ENCODE results near the gene BRI3.
"Not testable (repeated sequence)": the region's sequence is repeated elsewhere in the genome, so short reads cannot be mapped to it uniquely, and the experiment has no call there.

The BRI3 gene

GRCh38 chr7:98303176-98303865 lies 21.8 kb downstream of the BRI3 start:
- Histone ChIP-seq H3K4me1 (ENCODE audit: insufficient read depth, low read length) (no peaks in the 10 kb centered on the region), H3K4me3 (ENCODE audit: low read depth in 1 of 2, low read length in 2 of 2) (no peak overlapping the region), H3K9ac (ENCODE audit: low read length) (no peak overlapping the region), H3K27me3 (ENCODE audit: control insufficient read depth in 1 of 2, insufficient read depth in 2 of 2, low read length in 2 of 2) (no peaks in the 10 kb centered on the region), H3K36me3 (ENCODE audit: insufficient read depth, low read length) (peaks cover 8% of the 10 kb centered on the region), H3K27ac (ENCODE audit: low read depth, low read length) (no peak overlapping the region), H3K9me3 (ENCODE audit: low read length) (no peaks in the 10 kb centered on the region)

- no peak overlapping the region for H3K27ac ChIP-seq (ENCODE audit: low read depth, low read length)
- H3K4me3 ChIP-seq (ENCODE audit: low read depth in 1 of 2, low read length in 2 of 2), result no peak overlapping the region
- no peak overlapping the region for H3K9ac ChIP-seq (ENCODE audit: low read length)
- no peaks in the 10 kb centered on the region for H3K4me1 ChIP-seq (ENCODE audit: insufficient read depth, low read length)
- no peaks in the 10 kb centered on the region for H3K9me3 ChIP-seq (ENCODE audit: low read length)
- H3K36me3 ChIP-seq (ENCODE audit: insufficient read depth, low read length), result peaks cover 8% of the 10 kb centered on the region
- no peaks in the 10 kb centered on the region for H3K27me3 ChIP-seq (ENCODE audit: control insufficient read depth in 1 of 2, insufficient read depth in 2 of 2, low read length in 2 of 2)
Observed at GRCh38 chr7:98303906-98304305, 22.4 kb downstream of the BRI3 start.

- Histone ChIP-seq H3K4me1 (ENCODE audit: insufficient read depth, low read length) (no peaks in the 10 kb centered on the region), H3K36me3 (ENCODE audit: insufficient read depth, low read length) (peaks cover 8% of the 10 kb centered on the region), H3K4me3 (ENCODE audit: low read depth in 1 of 2, low read length in 2 of 2) (no peak overlapping the region), H3K27me3 (ENCODE audit: control insufficient read depth in 1 of 2, insufficient read depth in 2 of 2, low read length in 2 of 2) (no peaks in the 10 kb centered on the region), H3K9me3 (ENCODE audit: low read length) (no peaks in the 10 kb centered on the region), H3K9ac (ENCODE audit: low read length) (no peak overlapping the region), H3K27ac (ENCODE audit: low read depth, low read length) (no peak overlapping the region)
Observed at GRCh38 chr7:98305951-98306535, 24.6 kb downstream of the BRI3 start.

- Histone ChIP-seq H3K9me3 (ENCODE audit: low read length) (no peaks in the 10 kb centered on the region), H3K36me3 (ENCODE audit: insufficient read depth, low read length) (peaks cover 8% of the 10 kb centered on the region), H3K9ac (ENCODE audit: low read length) (no peak overlapping the region), H3K4me3 (ENCODE audit: low read depth in 1 of 2, low read length in 2 of 2) (no peak overlapping the region), H3K4me1 (ENCODE audit: insufficient read depth, low read length) (no peaks in the 10 kb centered on the region), H3K27ac (ENCODE audit: low read depth, low read length) (no peak overlapping the region), H3K27me3 (ENCODE audit: control insufficient read depth in 1 of 2, insufficient read depth in 2 of 2, low read length in 2 of 2) (no peaks in the 10 kb centered on the region)
Observed at GRCh38 chr7:98307971-98308466, 26.5 kb downstream of the BRI3 start.

GRCh38 chr7:98309566-98309965 lies 28.1 kb downstream of the BRI3 start:
- Histone ChIP-seq H3K9ac (ENCODE audit: low read length) (no peak overlapping the region), H3K27me3 (ENCODE audit: control insufficient read depth in 1 of 2, insufficient read depth in 2 of 2, low read length in 2 of 2) (no peaks in the 10 kb centered on the region), H3K36me3 (ENCODE audit: insufficient read depth, low read length) (peaks cover 8% of the 10 kb centered on the region), H3K4me3 (ENCODE audit: low read depth in 1 of 2, low read length in 2 of 2) (no peak overlapping the region), H3K9me3 (ENCODE audit: low read length) (no peaks in the 10 kb centered on the region), H3K27ac (ENCODE audit: low read depth, low read length) (no peak overlapping the region), H3K4me1 (ENCODE audit: insufficient read depth, low read length) (no peaks in the 10 kb centered on the region)

GRCh38 chr7:98312201-98312600 lies 30.7 kb downstream of the BRI3 start:
- Histone ChIP-seq H3K36me3 (ENCODE audit: insufficient read depth, low read length) (peaks cover 8% of the 10 kb centered on the region), H3K4me3 (ENCODE audit: low read depth in 1 of 2, low read length in 2 of 2) (no peak overlapping the region), H3K27me3 (ENCODE audit: control insufficient read depth in 1 of 2, insufficient read depth in 2 of 2, low read length in 2 of 2) (no peaks in the 10 kb centered on the region), H3K9ac (ENCODE audit: low read length) (no peak overlapping the region), H3K27ac (ENCODE audit: low read depth, low read length) (no peak overlapping the region), H3K9me3 (ENCODE audit: low read length) (no peaks in the 10 kb centered on the region), H3K4me1 (ENCODE audit: insufficient read depth, low read length) (no peaks in the 10 kb centered on the region)

- Histone ChIP-seq H3K27ac (ENCODE audit: low read depth, low read length) (no peak overlapping the region), H3K4me1 (ENCODE audit: insufficient read depth, low read length) (no peaks in the 10 kb centered on the region), H3K4me3 (ENCODE audit: low read depth in 1 of 2, low read length in 2 of 2) (no peak overlapping the region), H3K9ac (ENCODE audit: low read length) (no peak overlapping the region), H3K36me3 (ENCODE audit: insufficient read depth, low read length) (no peaks in the 10 kb centered on the region), H3K9me3 (ENCODE audit: low read length) (no peaks in the 10 kb centered on the region), H3K27me3 (ENCODE audit: control insufficient read depth in 1 of 2, insufficient read depth in 2 of 2, low read length in 2 of 2) (no peaks in the 10 kb centered on the region)
Observed at GRCh38 chr7:98314469-98314868, 33.0 kb downstream of the BRI3 start.

- Histone ChIP-seq H3K4me3 (ENCODE audit: low read depth in 1 of 2, low read length in 2 of 2) (no peak overlapping the region), H3K27me3 (ENCODE audit: control insufficient read depth in 1 of 2, insufficient read depth in 2 of 2, low read length in 2 of 2) (no peaks in the 10 kb centered on the region), H3K36me3 (ENCODE audit: insufficient read depth, low read length) (no peaks in the 10 kb centered on the region), H3K27ac (ENCODE audit: low read depth, low read length) (no peak overlapping the region), H3K9me3 (ENCODE audit: low read length) (no peaks in the 10 kb centered on the region), H3K4me1 (ENCODE audit: insufficient read depth, low read length) (no peaks in the 10 kb centered on the region), H3K9ac (ENCODE audit: low read length) (no peak overlapping the region)
Observed at GRCh38 chr7:98315318-98315993, 34.0 kb downstream of the BRI3 start.

- not testable (repeated sequence) for H3K9me3 ChIP-seq (ENCODE audit: low read length); H3K9ac ChIP-seq (ENCODE audit: low read length); H3K4me1 ChIP-seq (ENCODE audit: insufficient read depth, low read length); H3K27me3 ChIP-seq (ENCODE audit: control insufficient read depth in 1 of 2, insufficient read depth in 2 of 2, low read length in 2 of 2); H3K27ac ChIP-seq (ENCODE audit: low read depth, low read length); H3K36me3 ChIP-seq (ENCODE audit: insufficient read depth, low read length); H3K4me3 ChIP-seq (ENCODE audit: low read depth in 1 of 2, low read length in 2 of 2)
Observed at GRCh38 chr7:98315994-98316527, 34.6 kb downstream of the BRI3 start.

- H3K27ac ChIP-seq (ENCODE audit: low read depth, low read length), result no peak overlapping the region
- H3K4me1 ChIP-seq (ENCODE audit: insufficient read depth, low read length), result no peaks in the 10 kb centered on the region
- no peak overlapping the region for H3K9ac ChIP-seq (ENCODE audit: low read length)
- H3K4me3 ChIP-seq (ENCODE audit: low read depth in 1 of 2, low read length in 2 of 2), result no peak overlapping the region
- H3K27me3 ChIP-seq (ENCODE audit: control insufficient read depth in 1 of 2, insufficient read depth in 2 of 2, low read length in 2 of 2), result no peaks in the 10 kb centered on the region
- no peaks in the 10 kb centered on the region for H3K36me3 ChIP-seq (ENCODE audit: insufficient read depth, low read length)
- H3K9me3 ChIP-seq (ENCODE audit: low read length), result no peaks in the 10 kb centered on the region
Observed at GRCh38 chr7:98317366-98318040, 36.0 kb downstream of the BRI3 start.

- no peak overlapping the region for H3K9ac ChIP-seq (ENCODE audit: low read length)
- no peaks in the 10 kb centered on the region for H3K4me1 ChIP-seq (ENCODE audit: insufficient read depth, low read length)
- no peaks in the 10 kb centered on the region for H3K36me3 ChIP-seq (ENCODE audit: insufficient read depth, low read length)
- no peak overlapping the region for H3K4me3 ChIP-seq (ENCODE audit: low read depth in 1 of 2, low read length in 2 of 2)
- no peak overlapping the region for H3K27ac ChIP-seq (ENCODE audit: low read depth, low read length)
- H3K9me3 ChIP-seq (ENCODE audit: low read length), result no peaks in the 10 kb centered on the region
- no peaks in the 10 kb centered on the region for H3K27me3 ChIP-seq (ENCODE audit: control insufficient read depth in 1 of 2, insufficient read depth in 2 of 2, low read length in 2 of 2)
Observed at GRCh38 chr7:98319176-98319575, 37.7 kb downstream of the BRI3 start.

Measured in muscle layer of colon (tissue), 2 donors.